ENCODE measurements around the gene RTP4.
"Not testable (repeated sequence)": the region's sequence is repeated elsewhere in the genome, so short reads cannot be mapped to it uniquely, and the experiment has no call there.

The RTP4 gene

DNA sequence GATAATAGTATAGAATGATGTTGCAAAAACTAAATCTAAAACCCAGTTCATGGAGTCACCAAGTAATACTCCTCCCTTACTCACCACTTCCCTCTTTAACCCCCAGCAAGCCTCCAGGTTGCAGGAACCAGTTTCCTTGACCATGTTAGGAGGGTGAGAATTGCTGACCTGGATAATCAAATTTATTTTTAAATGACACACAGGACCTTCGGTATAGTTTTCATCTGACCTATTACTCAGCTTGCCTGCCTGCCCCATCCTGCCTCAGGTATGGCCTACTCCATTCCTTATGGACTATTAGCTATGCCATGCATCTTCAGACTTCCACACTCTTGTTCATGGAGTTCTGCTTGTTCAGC, 883 bp downstream of the RTP4 start:
- no peak for DNase-seq (ENCODE audit: low read depth in 2 of 2)

DNA sequence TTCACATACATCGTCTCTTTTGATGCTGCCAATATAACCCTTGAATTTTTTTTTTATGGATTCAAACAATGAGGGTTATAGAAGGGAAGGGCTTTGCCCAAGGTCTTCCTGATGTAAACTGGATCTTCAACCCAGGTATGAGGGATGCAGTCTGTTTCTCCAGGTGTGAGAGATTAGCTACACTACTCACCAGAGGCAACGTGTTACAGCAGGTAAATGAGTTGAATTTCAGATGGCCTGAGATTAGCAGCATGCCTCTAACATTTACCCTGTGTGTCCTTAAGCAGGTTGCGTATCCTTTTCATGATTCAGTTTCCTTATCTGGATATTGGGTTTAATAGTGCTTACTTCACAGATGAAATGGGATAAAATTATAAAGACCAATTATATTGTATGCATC, 1.9 kb downstream of the RTP4 start:
- no peak for DNase-seq (ENCODE audit: low read depth in 2 of 2)

DNA sequence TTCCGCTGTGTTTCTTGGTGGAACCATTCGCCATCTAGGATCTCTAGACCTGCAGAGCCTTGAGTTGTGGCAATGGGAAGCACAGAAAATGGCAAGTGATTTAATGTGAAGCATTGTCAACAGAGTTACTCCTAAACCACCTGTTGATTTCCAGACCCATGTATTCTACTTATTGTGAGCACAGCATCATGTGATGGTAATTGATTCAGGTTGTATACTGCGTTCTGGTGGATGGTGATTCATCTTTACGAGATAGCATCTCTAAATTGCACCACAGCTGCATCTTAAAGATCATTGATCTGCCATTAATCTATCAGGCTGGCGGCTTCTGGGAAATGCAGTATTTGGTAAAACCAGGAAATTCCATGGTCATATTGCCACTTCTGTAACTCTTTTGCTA, 7.4 kb downstream of the RTP4 start:
- no peak for DNase-seq (ENCODE audit: low read depth in 2 of 2)

DNA sequence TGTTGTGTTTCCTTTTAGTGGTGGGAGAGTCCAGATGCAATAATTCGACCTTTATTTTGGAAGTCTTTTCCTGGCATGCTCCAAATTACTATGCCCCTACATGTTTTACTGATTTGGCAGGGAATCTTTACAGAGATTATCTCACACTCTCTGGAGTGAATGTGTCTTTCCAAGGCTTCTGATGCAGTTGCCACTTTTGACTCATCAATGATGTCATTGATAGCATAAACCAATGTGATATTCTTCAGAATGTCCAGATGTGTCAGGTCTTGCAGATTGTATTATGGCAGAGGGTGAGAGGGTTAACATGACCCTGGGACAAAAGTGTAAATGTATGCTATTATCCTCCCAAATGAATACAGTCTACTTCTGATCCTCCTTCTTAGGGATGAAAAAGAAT, 9.7 kb downstream of the RTP4 start:
- no peak for DNase-seq (ENCODE audit: low read depth in 2 of 2)

DNA sequence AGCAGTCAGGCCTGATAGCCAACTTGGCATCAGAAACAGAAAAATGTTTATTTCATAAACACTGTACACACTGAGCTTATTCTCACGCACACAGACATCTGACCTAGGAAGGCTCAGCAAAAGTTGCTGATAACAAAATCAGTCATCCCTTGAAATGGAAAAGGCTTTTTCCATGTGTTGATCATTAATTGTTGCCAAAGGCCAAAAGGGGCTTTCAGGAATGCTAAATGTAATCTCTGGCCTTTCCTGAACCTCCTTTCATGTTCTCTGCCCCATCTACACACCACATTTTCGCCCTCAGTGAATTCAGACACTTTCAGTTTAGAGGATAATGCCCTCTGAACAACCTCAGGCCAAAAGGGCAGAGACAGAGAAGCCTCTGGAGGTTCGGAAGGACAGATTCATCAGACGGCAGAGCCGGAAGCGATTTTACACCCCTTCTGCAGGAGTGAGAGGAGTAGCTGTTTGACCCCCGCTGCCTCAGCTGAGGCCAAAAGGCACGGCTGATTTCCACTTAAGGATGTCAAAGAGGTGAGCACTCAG, 14.5 kb downstream of the RTP4 start:
- DNase-seq (ENCODE audit: low read depth in 2 of 2) = no peak

DNA sequence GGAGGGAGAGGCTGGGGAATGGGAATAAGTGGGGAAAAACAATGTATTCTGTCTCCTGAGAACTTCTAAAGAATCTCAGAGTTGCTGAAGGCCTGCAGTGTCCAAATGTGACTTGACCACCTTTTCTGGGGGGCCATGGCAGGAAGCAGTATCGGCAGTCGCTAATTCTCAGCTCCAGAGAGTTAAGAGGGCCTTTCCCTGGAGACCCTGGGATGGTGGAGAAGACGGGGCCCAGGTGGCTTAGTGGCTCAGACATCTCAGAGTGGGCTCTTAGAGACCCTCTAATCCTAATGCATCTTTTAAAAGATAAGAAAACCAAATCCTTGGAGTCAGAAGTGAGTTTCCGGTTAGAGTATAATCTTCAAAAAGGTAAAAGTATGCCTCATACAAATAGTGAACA, 15.1 kb downstream of the RTP4 start:
- DNase-seq (ENCODE audit: low read depth in 2 of 2) = no peak

DNA sequence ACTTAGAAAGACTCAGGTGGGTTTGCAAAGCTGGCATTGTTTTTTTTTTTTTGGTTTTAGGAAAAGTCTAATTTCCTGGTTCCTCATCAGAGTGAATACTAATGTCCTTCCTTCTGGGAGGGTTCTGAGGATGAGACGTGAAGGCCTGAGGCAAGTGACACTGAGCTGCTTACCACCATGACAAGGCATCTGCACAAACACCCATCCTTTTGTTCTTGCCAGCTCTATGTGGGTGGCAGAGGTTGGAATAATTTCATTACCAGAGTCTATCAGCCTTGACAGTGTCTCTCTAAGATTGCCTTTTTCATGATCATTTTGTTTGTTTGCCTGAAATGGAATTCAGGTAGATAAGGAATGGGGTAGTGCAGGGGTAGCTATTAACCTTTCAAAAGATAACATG, 17.1 kb downstream of the RTP4 start:
- DNase-seq (ENCODE audit: low read depth in 2 of 2) = no peak

DNA sequence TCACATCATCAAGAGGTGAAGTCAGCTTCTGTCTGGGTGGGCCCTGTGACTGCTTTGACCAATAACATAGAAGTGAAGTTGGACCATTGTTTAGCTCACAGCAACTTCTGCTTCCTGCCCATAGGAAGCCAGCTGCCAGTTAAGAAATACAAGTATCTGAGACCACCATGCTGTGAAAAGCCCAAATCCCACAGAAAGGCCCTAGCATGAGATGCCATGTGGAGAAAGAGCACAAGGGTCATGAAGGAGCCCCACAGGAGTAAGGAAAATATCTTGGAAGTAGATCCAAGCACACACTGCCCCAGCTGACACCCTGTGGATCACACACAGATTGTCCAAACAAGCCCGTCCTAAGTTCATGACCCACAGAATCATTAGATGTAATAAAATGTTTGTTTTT, 28.5 kb downstream of the RTP4 start:
- no peak for DNase-seq (ENCODE audit: low read depth in 2 of 2)

DNA sequence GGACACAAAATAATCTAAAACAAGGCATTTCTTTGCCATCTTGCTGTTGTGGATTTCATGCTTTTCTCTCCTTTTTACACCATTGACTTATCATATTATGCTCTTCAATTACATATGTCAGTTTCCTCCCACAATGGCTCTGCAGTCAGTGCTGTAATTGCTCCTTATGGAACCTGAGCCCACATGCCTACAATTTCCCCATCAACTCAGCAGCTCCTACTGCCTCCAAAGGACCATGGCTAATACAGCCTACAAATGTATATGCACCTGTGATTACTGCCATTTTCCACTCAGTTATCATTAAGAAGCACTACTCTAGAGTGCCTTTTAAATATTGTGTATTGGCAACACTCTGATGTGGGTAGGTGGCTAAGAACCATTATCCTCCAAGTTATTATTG, 30.8 kb downstream of the RTP4 start:
- no peak for DNase-seq (ENCODE audit: low read depth in 2 of 2)

DNA sequence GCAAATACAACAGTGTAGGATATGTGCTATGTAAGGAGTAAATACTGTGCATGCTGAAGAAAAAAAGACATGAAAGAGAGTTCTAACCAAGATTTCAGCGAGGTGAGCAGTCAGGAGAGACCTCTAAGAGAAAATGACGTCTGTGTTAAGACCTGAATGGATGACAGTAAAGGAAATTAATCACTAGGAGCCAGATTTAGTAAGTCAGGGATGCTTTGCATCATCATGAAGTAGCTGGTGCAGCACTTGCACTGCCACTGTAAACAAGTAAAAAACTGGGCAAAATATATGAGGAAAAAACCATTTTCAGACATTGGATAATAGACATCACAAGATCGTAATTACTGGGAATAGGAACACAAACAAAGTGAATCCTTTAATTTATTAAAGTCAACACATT, 32.6 kb downstream of the RTP4 start:
- DNase-seq (ENCODE audit: low read depth in 2 of 2) = no peak

DNA sequence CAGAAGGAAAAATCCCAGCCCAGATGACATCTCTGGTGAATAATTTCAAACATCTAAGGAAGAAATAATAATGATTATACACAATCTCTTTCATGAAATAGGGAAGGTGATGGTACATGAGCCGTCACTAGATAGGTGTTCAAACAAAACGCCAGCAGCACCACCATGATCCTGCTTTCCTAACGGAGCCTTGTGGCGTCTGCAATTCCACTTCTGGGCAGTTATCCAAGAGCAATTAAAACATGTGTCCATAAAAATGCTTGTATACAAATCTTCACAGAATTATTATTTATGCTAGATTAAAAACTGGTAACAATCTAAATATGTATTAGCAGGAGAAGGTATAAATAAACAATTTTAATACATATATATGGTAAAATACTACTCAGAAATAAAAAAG, 33.7 kb downstream of the RTP4 start:
- no peak for DNase-seq (ENCODE audit: low read depth in 2 of 2)

DNA sequence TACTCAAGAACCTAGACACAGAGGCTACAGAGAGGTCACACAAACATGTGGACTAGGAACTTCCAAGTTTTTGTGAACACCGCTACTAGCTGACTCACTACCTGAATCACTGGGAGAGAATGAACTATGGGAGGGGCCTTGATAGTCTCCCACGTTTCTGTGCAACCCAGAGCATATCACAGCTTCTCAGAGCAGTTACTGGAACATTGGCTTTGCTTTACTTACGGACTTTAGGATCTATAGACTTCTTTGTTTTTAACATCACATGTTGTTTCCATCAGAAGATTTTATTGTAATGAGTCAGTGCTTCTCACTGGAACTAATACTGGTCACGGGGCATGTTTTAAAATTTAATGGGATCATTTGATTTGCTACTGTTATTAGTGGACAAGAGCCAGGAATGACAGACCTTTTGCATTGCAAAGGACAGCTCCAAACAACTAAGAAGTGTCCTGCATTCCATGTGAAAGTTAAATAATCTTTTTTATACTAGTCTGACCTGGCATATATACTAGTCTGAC, 35.6 kb downstream of the RTP4 start:
- no peak for DNase-seq (ENCODE audit: low read depth in 2 of 2)

DNA sequence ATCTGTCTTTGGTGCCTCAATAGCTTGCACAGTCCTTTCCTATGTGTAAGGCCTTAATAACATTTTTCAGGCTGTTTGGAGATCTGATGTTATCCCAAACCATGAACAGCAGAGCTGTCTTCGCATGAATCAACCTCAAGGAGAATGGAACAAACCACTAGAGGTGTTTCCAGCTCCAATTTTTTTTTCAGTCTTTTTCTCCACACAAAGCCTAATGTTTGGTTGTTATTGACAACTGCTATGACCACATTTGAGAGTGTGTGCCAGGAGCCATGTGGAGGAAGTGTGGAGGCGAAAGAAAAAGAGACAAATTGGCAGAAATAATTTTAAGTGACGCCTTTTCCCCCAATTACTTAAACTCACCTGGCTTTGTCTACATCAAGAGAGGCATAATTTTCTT, 38.7 kb downstream of the RTP4 start:
- DNase-seq (ENCODE audit: low read depth in 2 of 2) = no peak

DNA sequence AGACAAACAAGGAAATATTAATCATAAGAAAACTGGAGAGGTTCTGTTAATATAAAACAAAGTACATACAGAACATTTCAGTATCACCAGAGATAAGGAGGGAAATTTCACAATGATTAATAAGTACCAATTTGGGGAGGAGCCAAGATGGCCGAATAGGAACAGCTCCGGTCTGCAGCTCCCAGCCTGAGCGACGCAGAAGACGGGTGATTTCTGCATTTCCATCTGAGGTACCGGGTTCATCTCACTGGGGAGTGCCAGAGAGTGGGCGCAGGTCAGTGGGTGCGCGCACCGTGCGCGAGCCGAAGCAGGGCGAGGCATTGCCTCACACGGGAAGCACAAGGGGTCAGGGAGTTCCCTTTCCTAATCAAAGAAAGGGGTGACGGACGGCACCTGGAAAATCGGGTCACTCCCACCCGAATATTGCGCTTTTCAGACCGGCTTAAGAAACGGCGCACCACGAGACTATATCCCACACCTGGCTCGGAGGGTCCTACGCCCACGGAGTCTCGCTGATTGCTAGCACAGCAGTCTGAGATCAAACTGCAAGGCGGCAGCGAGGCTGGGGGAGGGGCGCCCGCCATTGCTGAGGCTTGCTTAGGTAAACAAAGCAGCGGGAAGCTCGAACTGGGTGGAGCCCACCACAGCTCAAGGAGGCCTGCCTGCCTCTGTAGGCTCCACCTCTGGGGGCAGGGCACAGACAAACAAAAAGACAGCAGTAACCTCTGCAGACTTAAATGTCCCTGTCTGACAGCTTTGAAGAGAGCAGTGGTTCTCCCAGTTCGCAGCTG, 44.0 kb downstream of the RTP4 start:
- DNase-seq (ENCODE audit: low read depth in 2 of 2) = not testable (repeated sequence)
